Glomerular endothelial cell (primary cell): ENCODE results near the gene DST. TPM values are rescaled to one million over a fixed set of nuclear protein-coding genes. Genes with fewer than 3 reads are reported as not detected.

Experiments
- DNase-seq: peaks from one replicate; pipeline ENCODE4 v3.0.0-alpha.2; 2011; ENCODE audit warnings: low read depth, low spot score; ENCODE audit errors: extremely low read depth
- total RNA-seq: library from RNA; depleted of rRNA; stranded (reverse); fragments of >200 nt; gene quantifications from 2 replicates; pipeline ENCODE4 v1.2.3, GENCODE V29; 2015

Gene DST
- 187 and 226 TPM in 2 replicates for total RNA-seq

DNA sequence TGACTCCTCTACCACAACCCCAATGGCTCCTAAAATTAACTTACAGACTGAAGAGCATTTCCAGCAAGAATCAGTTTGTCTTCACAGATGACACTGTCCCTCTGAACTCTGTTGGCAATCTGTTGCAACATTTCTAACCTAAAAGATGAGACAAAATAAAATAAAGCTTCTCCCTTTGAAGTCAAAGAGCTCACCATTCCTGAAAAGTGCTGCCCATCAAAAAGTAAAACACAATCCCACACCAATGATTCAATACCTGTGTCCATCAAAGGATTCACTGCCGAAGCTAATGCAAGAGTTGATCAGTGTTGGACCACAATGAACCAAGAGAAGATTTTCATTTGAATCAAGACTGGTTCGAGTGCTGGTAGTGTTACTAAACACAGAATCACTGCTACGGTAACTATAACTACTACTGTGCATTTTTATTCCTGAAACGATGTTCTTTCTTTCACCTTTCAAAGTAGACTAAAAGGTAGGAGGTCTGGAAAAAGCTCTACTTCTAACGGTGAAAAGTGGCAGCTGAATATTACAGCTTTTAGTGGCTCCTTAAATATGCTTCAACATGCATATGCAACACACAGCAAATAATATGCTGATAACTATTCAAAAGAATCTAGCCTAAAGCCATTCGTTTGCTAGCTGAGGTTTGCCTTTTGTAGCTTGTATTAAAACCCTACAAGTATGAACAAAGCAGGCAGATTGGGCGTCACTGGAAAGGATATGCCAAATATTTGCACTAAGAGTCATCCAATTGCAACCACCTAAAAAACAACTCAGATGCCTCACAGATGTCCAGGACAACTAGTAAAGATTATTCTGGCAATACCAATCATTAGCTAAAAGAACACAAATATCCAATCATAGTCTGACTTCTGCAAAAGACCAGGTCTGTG, at the start of gene DST:
DST (minus strand) TSS at position 524 of the 896 bp plus-strand sequence.
- DNase-seq: no peak

DNA sequence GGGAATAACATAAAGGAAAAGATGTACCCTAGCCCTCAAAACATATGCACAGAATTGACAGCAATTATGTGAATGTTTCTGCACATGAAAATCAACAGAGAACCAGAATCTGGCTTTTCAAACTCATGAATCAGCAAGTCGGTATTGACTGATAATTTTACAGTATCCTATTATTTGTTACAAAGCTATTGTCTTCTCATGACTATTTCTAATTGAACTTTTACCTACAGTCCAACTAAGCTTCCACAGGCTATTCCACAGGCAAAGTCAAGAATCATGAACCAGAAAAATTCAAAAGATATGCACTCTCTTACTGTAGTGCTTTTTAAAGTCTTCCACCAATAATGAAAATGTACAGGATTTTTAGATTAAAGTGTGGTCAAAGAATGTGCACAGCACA, 49.1 kb upstream of the DST start:
- DNase-seq: no peak

DNA sequence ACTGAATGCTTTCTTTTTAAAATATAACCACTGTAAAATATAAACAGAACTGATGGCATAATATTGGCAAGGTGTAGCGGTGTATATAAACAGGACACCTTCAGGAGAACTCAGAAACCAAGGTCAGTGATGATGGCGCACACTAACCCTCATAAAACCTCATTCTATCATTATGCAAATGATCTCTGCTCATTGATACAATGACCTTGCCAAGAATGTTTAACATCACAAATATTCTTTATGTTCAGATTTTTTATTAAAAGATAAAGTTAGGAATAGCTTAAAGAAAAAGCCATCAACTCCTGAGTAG, 48.6 kb upstream of the DST start:
- no peak for DNase-seq

DNA sequence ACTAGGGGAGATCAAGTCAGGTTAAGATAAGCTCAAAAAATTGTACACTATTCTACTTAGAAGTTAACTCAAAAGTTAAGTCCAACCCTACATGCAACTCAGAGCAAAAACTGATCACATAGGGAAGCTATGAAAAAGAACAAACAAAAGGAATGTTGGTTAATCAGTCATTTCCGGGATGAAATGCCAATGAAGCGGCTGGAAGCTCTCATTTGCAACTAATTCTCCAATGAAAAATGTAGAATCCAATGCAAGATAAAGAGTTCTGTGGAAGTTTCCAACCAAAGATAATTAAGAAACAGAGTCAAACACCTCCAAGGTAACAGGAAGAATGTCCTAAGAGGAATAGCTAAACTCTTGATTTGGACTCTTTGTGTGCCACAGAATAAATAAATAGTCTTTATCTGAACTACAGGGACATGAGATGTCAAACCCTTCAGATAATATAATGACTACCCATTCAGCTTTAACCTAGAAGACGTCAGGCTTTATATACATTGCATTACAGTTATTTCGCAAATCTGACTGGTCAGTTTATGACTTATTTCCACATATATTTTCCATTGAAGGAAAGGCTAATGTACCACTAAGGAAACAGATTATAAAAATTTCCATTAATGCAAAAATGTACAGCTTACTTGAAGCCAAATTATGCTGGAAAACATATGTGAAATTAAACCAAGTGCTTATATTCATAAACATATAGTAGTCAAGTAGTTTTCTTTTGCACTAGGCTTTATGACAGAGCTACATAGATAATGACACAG, 48.0 kb upstream of the DST start:
- no peak for DNase-seq

DNA sequence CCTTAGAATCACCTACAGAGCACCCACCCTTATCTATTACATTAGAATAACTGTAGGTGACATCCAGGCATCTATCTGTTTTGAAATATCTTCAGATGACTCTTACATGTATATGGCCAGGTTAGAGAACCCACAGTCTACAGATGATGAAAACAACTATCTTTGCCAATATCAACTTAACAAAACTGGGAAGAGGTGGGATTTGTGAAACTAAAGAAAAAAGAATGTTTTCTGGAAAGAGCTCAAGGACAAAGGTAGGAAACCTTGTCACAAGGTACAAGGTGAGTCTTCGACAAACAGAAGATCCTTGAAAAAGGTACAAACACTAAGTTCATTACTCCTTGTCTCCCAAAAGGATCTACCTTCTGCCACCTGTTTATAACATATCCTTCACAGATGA, 47.0 kb upstream of the DST start:
- DNase-seq: no peak

DNA sequence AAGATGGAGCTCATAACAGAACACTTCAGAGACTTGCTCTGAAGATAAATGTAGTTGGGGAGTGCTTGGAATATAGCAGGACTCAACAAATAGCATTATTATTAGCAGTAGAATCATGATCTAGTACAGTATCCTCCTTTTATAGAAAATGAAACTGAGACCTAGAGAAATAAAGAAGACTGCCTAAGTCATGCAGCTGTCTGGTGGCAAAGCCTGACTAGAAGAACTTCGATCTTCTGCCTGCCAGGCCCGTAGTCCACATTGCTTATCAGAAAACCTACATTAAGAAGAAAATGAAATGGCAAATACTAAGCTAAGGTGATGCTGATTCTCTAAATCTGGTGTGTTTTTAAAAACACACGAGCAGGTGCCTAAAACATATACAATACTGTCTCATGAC, 46.4 kb upstream of the DST start:
- no peak for DNase-seq

DNA sequence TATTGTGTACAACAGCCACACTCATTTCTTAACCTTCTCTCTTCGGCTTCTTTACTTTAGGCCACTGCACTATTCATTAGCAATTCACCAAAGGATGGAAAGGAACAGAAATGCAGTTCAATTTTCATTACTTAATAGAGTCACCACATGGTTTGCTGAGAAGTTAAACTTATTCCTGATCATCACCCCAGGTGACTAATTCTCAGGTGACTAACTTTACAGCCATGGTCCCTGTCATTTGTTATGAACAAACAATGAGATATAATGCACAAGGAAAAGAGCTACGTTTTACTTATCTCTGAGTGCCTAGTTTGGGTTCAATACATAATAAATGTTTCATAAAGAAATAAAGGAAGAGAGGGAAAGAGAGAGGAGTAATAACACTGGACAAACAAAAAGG, 45.8 kb upstream of the DST start:
- DNase-seq: no peak

DNA sequence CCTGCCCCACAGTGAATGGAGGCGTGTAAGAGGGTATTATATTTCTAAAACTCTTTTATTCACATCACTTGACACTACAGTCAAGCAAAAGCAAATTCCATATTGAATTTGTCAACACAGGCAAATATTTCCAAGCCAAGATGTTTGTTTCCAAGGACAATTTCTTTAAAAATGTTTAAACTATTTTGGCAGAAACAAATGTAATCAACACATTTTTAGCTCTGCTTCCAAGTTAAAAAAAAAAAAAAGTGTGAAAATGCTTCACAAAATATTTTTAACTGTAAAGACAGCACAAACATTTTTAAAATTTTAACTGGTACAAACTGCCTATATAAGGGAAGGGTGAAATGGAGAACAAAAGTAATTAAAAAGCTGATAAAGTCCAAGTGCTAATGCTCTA, 44.9 kb upstream of the DST start:
- no peak for DNase-seq

DNA sequence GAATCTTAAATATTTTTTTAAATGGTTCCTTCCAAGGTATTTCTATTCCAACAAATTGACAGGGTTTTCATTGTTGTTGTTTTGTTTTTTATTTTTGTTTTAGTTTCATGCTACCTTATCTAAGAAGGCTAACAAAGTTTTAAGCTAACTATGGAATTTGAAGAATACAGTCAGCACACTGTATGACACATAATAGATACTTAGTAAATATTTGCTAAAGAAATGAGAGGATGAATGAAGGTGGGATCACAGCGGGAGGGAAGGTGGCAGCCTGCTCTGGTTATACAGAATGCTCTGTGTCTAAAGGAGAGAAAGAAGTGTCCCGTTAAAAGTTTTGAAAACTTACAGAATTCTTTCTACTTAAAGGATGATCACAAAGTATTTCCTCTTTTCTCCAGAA, 43.7 kb upstream of the DST start:
- DNase-seq: no peak

DNA sequence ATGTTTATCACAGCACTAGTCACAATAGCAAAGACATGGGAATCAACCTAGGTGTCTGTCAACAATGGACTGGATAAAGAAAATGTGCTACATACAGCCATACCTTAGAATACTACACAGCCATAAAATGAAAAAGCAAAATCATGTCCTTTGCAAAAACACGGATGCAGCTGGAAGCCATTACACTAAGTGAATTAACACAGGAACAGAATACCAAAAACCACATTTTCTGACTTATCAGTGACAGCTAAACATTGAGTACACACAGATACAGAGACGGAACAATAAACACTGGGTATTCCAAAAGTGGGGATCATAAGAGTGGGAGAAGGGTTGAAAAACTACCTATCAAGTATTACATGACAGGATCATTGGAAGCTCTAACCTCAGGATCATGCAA, 43.3 kb upstream of the DST start:
- no peak for DNase-seq

DNA sequence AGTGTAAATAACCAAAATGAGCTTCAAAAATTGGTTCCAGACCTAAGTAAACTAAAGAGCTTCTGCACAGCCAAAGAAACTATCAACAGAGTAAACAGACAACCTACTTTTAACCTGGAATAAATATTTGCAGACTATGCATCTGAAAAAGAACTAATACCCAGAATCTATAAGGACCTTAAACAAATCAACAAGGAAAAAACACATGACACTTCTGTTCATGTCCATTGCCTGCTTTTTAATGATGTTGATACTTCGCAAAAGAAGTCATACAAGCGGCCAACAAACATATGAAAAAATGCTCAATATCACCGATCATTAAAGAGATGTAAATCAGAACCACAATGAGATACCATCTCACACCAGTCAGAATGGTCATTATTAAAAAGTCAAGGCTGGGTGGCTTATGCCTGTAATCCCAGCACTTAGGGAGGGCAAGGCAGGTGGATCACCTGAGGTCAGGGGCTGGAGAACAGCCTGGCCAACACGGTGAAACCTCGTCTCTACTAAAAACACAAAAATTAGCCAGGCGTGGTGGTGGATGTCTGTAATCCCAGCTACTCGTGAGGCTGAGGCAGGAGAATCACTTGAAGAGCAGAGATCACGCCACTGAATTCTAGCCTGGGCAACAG, 42.5 kb upstream of the DST start:
- no peak for DNase-seq

DNA sequence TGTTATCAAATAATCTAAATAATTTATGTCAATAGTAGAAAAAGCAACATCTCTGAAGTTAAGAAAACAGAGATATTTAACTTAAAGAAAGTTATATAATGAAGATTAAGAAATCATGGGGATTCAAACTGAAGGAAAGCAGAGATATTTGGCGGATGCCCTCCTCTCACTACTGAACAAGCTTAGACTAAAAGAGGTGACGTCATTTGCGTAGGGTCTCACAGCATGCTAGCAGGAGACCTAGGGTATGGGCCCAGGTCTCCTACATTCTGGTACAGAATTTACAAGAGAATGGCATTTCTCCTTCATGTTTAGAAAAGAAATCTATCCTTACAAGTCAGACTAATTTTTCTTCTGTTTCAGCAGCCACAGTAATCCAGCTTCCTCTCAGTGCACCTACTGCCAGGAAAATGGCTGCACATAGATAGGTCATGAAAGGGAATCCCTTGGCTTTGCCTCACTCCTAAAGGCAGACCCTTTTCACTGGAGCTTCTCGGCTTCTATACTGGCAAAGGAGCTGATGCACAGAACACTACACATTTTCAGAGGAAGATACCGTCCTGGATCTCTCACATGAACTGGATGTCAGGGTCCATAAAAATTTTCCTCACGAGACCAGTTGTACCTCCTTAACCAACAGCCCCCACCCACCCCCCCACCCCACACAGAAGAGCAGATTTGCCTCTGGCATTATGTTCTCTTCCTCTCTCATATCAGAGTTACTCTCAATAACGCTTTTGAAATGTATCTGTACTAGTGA, 41.8 kb upstream of the DST start:
- DNase-seq: no peak

DNA sequence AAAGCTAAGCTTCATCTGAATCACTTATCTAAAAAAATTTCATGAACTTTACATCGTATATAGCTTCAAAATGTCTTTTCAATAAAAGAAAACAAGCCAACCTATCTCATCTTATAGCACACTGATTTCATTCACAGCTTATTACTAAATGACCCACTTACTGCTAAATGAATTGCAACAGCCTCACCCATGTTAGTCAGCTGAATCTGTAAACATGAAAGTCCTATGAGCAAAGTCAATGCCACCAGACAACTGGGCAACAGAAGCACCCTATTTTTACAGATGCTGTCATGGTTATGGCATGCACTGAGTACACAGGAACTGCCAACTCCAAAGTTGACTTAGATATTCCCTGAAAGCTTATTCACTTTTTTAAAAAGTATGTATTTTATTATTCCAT, 41.2 kb upstream of the DST start:
- DNase-seq: no peak

DNA sequence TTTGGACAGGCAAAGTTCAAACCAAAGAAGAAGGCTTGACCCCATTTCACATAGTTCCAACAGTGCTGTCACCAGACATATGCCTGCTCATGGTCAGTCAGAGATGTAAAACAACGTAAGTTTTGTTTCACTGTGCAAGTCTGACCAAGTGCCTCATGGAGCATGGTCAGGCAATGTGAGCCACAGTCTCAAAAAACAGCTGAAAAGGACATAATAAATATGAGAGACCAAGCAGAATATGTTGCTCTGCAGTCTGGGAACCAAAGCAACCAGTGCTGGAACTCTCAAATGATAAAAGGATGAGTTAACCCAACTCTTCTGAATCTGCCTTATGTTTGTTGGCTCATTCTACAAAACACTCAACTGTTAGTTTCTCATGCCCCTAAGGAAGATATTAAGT, 39.9 kb upstream of the DST start:
- no peak for DNase-seq

DNA sequence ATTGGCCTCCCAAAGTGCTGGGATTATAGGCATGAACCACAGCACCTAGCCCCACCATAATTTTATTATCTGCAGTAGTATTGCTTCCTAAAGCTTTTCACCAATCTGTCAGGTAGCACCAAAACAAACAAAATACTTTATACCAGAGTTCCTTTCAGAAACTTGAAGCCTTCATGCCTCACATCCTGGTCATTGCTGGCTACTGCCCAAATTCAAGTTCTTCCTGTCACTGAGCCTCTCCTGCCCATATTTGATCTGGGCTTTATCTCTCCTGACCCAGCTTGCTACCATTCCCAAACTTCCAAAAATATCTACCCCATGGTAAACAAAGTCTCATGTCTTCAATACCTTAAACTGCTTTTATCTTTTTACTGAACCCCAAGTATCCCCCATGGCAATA, 34.9 kb upstream of the DST start:
- DNase-seq: no peak

DNA sequence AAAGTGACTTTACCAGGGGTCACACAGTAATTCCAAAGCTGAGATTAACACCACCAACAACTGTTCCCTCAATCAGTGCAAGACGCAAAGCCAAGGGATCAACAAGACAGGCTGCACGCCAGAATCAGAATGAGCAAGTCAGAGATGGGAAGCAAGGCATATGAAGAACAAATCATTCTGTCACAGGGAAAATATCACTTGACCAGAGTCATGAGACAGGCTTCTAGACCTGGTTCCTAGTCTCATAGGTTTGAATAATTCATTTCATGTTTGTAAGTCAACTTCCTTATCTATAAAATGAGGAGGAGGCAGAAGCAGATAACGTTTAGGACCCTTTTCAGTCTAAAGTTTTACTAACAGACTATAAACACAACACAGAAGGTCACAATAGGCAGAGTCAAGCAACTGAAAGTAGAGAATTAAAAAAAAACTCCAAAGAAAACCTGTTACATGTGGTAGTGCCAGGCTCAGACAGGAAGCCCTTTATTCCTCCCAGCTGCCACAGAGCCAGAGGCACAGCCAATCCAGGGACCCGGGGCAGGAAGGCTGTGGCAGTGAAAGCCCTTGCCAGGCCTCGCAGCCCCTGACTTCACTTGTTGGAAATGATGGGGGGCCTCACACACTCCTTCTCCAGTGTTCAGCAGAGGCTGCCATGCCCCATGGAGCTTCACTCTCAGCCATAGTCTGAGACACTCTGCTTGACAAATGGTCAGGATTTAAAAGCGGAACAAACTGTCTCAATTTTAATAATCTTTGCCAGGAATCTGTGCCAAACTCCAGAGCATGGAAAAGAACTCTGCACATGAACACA, 29.2 kb upstream of the DST start:
- DNase-seq: no peak

DNA sequence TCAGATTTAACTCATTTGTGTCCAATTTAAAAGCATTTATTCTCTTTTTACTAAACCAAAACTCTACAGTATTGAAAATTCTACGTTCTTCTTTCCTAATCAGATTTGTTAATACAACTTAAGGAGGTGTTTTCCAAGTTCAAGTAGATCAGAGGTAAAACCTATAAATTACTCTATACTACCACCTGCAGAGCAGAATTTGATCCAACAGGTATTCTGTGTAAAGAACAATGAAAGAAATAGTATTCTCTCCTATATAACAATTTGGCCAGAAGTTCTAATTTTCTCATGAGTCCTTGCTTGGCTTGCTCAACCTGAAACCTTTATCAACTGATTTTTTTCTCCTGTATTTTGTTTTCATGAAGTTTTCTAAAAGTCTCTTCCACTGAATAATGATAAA, 28.5 kb upstream of the DST start:
- no peak for DNase-seq

DNA sequence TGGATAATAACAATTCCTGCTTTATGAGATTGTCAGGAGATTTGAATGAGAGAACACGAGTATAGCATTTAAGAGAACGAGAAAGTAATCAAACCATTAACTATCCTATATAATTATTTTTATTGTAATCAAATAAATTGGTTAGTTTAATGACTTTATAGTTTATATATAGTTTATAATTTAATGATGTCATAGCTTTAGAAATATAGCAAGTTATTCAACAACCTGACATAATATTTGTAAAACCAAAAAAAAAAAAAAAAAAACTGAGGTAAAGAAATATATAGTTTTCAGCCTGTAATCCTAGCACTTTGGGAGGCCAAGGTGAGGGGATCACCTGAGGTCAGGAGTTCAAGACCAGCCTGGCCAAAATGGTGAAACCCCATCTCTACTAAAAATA, 26.4 kb upstream of the DST start:
- no peak for DNase-seq

DNA sequence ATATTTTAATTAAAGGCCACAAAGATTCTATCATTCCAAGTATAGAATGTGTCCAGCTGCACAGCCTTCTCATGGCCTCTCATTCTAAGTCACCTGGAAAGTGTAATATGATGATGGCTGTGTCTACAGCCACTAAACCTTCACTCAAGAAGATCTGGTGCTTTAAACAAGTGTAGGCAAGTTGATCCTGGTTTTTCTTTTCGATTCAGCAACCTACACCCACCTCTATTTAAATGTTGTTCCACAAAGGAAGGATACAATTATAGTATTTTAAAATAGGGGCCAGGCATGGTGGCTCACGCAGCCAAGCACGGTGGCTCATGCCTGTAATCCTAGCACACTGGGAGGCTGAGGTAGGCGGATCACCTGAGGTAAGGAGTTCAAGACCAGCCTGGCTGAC, 25.5 kb upstream of the DST start:
- no peak for DNase-seq

DNA sequence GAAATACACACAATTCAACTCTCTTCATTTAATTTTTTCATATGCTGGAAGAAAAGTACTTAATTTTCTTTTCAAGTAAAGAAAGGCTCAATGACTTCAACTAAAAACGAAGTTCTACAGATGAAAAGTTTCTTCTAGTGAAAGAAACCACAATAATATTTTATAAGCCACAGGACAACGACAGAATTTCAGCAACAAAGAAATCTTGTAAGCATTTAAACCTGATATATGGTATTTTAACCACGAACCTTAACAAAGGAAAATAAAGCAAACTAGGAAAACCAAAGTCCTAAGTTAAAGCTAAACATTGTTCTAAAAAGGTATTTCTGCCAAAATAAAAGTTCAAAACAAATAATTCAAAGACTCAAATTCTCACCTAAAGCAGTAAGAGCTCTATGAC, 24.6 kb upstream of the DST start:
- DNase-seq: no peak
